ENCODE data around the gene SMPD1.

SMPD1 gene

DNA sequence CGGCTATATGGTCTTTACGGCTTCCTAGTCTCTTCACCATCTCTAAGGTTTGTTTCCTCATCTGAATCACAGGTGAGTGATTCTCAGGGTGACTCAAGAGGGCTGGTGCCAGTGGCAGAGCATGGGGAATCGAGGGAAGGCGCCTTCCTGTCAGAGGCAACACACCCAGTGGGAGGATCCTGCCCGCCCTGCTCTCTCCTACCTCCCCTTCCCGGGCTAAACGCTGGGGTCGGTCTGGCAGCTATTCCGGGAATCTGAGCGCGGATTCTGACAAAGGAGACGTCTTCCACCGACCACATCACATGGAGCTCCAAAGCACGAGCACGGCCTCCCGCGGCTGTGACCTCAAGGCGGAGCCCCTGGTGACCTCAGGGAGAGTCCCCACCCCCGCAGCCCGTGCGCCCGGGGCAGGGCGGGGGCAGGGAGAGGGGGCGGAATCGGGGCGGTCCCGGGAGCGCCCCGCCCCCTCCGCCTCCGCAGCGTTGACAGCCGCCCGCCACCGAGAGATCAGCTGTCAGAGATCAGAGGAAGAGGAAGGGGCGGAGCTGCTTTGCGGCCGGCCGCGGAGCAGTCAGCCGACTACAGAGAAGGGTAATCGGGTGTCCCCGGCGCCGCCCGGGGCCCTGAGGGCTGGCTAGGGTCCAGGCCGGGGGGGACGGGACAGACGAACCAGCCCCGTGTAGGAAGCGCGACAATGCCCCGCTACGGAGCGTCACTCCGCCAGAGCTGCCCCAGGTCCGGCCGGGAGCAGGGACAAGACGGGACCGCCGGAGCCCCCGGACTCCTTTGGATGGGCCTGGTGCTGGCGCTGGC, at the start of gene SMPD1:
TSS of gene SMPD1 (plus strand) at position 570 of the 813 bp plus-strand sequence. CDS start at position 695, 125 bp downstream.
- DNase-seq (ENCODE audit: low spot score) = peak; percentile 96

DNA sequence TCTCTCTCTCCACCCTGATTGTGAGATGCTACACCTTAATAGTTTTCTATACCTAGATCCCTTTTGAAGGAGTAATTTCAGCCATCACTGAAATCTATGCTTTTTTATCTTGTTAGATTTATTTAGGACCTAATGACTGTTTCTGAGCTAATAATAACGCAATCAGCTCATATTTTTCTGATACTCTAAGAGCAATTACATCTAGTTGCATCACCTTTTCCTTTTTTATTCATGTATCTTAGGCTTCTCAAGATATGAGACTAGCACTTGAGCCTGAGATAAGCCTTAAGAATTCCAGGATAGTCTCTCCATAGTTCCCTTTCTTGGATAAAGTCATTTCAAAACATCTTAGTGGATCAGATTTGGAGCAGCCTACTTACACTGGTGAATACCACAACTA, 44.9 kb upstream of the SMPD1 start:
- no peak for DNase-seq (ENCODE audit: low spot score)

DNA sequence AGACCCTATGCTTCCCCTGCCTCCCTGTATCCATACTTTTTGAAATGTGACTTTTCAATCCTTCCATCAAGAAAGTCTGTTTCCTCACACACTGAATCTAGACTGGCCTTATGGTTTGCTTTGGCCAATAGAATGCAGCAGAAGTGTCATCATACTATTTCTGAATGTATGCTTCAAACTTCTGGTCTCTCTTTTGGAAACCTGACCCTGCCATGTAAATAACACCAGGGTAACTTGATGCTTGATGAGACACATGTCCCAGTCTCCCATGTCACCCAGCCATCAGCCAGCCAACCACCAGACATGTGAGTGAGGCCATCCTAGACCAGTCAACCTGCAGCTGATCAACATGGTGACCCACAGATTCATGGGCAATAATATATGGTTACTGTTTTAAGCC, 40.2 kb upstream of the SMPD1 start:
- no peak for DNase-seq (ENCODE audit: low spot score)

DNA sequence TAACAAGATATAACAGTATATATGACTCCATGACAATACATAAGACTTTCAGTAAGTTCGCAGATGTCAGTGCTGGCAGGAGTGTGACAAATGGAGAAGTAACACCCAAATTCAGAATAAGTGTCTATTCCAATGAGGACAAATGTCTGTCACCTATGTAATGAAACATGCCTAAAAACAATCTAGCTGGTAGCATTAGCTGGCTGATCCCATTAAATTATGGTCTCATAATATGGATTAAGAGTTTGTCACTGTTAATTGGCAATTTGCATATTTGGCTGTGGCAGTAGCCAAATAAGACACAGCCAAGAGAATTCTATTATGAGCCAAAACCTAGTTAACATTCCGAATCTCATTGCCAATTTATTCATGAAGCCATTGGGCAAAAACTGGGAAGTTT, 39.8 kb upstream of the SMPD1 start:
- DNase-seq (ENCODE audit: low spot score) = no peak

DNA sequence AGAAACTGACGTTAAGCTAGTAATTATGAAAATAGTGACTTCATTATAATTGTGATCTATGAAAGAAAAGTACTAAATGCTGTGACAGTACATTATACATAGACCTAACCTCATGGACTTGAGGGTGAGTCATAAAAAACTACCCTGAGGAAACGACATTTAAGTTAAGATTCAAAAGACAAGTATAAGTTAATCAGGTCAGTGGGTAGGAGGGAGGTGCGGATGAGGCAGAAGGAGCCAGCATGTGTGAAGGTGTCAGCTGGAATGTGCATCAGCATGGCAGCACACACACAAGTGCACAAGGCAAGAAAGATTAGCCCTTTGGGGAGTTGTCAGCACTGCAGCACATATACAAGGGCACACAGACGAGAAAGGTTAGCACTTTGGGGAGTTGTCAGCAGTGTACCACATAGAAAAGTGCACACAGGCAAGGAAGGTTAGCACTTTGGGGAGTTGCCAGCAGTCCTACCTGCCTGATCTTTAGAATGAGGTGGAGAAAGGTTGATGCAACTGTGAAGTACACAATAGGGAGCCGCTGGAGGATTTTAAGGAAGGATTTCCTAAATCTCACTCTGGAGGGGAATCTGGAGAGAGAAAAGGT, 38.4 kb upstream of the SMPD1 start:
- DNase-seq (ENCODE audit: low spot score) = no peak

DNA sequence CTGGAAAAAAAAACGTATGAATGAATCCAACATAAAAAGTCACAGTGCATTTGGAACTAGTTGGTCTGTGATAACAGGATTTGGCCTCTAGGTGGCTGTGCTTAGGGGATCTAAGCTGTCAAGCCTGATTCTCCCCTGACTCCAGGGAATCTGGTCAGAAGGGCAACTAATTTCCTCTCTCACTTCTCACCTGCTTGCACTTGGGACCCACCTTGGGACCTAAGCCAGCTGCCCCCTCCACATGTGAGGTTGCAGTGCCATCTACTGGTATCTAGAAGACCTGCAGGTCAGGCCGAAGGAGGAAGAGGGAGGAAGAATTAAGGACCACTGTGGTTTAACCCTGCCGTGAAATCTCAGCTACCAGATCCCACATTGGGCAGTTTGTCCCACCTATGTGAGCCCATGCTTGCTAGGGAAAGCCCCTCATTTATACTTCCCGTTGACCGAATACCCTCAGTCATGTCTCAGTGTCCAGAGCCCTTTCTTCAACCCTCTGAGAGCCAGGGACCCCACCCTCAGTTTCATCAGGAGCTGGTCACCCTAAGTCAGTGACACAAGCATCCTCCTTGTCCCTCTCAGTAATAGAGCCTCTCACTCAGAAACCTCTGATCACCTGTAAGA, 36.8 kb upstream of the SMPD1 start:
- peak; percentile 70 for DNase-seq (ENCODE audit: low spot score)

DNA sequence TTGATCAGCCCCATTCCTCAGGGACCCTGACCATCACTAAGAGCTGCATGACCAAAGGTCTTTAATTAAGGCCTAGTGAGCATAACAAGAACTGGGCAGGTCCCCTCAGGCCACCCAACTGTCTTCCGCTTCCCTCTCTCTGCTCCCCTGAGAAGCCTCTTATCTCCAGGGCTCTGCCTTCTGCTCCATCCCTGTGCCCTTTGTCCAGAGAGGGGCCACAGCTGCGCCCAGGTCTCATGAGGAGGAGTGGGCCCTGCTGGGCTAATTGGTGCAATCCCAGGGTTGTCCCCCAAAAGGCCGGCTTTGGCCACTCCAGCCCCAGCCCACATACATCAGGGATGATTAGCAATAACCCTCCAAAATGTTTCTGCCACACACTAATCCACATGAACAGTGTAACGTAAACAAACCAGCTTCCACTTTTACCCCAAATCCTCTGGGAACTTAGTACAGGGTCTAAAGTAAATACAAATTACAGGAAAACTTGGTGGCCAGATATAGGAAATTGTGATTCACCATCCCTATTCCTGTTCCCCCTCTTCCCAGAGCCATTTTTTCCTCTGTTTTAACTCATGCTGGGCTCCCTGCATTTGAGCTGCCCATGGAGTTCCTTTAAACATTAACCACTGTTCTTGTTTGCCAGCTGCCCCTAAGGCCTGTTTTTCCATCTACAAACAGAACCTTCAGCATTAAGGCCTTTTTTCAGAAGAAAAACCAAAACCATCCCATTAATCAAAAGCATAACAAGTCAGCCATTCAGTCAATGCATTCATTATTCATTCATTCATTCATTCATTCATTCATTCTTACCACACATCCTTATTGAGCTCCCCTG, 35.4 kb upstream of the SMPD1 start:
- DNase-seq (ENCODE audit: low spot score) = no peak

DNA sequence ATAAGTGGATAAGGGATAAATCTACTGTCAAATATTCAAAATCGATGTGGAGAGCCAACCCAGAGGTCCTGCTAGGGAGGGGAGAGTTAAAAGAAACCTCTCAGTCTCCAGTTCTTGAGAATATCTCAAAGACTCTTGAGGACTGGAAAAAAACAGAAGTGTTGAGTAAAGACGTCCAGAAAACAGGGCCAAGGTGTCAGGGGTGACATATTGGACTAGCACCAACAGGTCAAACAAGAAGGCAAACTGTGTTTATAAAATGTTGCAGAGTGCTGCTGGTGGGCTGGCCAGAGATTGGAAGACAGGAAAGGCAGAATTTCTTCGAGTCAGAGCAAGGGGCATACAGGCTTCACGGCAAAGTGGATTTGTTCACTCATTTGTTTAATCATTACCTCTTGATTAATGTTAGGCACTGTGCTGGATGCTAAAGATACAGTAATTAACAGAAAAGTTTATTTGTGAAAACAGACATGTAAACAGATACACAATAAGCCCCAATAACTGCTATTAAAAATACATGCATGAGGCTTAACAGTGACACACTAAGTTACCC, 33.7 kb upstream of the SMPD1 start:
- DNase-seq (ENCODE audit: low spot score) = no peak

DNA sequence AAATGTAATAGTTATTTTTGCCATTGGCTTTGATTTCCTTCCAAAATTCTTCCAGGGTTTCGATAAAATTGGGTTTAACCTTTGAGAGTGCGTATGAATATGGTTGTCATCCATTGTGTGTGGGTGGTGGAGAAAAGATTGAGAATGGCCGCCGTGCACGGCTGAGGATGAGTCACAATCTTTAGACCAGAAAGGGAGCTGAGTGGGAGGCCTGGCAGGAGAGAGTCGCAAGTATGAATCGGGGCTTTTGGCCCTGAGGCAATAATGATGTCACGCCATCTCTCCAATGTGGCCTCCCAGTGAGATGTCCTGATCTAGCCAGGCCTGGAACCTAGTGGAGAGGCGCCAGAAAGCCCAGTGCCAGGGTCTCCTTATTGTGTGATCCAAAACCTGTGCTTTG, 33.1 kb upstream of the SMPD1 start:
- DNase-seq (ENCODE audit: low spot score) = no peak

DNA sequence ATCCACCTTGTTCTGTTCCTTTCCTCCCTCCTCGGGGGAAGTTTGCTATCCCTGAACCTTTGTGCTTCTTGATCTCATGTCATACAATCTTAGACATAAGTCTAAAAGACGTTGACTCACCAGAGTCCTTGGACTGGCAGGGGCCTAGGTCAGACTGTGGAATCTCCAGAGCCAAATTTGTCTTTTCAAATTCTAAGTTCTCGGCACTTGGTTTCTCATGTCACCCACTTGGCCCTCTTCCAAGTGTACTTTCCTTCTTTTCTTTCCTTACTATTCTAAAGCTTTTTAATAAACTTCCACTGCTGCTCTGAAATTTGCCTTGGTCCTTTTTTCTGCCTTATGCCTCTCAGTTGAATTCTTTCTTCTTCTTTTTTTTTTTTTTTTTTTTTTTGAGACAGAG, 30.1 kb upstream of the SMPD1 start:
- no peak for DNase-seq (ENCODE audit: low spot score)

DNA sequence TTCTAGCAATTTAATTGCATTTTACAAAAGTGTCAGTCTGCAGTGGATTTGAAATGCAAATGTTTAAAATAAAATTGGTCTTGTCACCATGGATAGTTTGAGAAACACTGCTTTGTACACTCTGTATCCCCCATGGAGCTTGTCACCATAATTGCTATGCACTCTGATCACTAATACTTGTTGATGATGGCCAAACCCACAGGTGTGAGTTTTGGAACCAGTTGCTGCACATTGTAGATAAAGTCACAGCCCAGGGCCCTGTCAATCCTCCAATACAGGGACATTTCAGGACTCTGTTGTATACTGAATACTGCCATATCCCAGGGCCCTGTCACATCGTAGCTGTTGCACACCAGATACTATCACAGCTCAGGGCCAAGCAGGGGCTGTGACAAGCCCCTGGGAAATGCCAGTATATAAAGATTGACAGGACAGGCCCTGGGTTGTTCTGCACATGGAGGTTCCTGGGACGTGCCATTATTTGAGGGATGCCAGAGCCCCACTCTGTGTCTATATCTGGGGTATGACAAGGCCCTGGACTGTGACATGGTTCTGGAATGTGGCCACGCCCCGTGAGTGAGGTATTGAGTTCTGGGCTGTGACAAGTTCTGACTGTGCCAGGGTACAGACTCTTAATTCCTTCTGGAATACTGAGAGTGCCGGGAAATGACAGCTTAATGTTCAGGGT, 27.9 kb upstream of the SMPD1 start:
- no peak for DNase-seq (ENCODE audit: low spot score)

DNA sequence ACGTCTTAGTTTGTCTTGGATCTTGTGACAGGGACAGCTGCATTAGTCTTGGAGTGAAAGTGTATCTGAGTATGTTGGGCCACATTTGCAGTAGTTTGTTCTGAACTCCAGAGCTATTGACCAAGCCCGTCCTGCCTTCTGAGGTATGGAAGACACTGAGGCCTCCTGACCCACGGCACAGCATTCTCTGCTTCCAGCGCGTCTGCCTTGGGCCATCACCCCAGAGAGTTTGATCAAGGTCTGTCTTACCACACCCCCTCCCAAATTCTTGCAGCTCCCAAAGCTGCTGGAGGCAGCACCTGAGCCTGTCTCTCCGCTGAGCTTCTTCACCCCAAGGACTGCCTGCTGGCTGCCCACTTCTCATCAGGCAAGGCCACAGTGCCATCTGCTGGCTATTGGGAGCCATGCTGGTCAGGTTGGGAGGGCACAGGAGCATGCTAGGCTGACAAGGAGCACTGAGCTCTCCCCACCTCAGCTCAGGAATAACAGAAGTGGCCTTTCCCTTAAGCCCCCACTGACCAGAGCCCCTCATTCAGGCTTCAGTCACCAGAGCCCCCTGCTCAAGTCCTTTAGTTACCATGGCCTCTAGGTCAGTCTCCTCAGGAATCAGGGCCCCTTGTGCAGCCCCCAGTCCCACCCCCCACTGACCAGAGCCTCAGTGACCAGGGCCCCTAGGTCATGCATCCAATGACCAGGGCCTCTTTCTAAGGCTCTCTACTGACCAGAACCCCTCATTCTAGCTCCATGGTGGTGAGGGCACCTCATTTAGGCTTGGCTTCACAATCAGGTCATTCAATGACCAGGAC, 27.2 kb upstream of the SMPD1 start:
- DNase-seq (ENCODE audit: low spot score) = peak; percentile 83

DNA sequence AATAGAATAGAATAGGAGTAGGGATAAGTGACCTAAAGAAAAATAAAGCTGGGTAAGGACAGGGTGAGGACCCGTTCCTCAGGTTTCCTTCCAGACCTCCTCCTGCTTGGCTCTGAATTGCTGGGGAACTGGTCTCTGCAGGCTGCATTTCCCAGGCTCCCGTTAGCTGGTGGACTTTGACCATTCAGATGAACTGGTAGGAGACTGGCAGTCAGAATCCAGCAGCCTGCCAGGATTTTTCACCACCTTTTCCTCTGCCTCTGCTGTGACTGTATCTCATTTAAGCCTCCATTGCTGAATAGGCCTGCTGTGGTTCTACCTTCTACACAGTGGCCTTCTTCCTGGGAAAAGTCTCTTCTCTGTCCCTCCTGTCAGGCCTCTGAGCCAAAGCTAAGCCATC, 24.6 kb upstream of the SMPD1 start:
- DNase-seq (ENCODE audit: low spot score) = no peak

DNA sequence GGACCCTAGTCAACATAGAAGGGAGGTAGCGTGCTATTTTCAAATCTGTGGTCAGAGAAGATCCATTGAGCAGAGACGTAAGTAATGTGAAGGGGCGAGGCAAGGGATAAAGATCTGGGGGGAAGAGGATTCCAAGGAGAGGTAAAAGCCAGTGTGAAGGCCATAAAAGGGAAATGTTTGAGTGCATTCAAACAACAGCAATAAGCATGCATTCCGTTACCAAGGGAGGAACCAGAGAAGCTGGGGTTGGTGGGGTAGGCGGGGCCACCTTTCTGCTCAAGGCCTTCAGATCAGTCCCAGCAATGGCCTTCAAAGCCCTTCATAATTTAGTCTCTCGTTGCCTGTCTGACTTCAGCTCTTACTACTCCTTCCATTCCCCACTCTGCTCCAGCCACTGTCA, 18.4 kb upstream of the SMPD1 start:
- no peak for DNase-seq (ENCODE audit: low spot score)

DNA sequence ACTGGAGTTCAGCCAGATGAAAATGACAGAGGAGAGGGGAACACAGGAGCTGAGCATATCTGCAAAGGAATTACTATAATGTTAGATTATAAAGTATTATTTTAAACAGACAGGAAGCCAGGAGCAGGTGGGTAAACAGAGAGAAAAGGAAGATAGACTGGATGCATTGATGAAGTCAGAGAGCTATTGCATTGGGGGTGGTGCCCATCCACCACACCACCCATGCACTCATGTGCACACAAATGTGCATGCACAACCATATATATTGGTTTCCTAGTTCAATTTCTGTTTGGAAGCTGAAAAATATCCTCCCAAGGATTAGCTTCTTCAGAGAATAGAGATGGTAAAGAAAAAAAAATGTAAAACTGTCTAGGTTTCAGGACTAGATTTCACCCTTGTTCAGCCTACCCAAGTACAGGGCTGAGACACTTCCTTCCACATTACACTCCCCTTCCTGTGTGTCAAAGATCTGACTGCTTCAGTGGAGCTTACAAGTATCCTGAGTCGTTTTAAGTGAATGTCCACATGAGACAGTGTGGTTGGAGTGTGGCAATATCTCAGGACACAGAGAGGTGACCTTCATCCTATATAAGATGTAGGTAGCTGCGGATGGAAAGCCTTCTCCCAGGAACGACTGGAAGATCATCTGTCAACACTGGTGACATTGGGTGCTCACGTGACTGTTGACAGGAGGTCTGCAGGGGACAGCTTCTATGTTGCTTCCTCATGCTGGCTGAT, 12.2 kb upstream of the SMPD1 start:
- no peak for DNase-seq (ENCODE audit: low spot score)

DNA sequence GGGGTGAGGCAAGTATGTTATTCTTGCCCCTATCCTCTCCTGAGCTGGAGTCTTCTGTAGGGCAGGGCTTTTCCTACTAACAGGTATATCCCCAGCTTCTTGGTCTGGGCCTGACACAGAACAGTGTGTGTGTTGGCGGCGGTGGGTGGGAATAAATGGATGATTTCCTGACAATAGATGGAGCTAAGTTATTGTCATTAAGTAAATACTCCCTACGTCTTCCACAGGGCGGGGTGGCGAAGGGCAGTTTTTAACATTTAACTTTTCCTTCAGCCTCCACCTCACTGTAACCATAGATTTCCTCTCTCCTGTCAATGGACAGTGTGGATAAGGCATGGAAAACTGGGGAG, 11.7 kb upstream of the SMPD1 start:
- no peak for DNase-seq (ENCODE audit: low spot score)

DNA sequence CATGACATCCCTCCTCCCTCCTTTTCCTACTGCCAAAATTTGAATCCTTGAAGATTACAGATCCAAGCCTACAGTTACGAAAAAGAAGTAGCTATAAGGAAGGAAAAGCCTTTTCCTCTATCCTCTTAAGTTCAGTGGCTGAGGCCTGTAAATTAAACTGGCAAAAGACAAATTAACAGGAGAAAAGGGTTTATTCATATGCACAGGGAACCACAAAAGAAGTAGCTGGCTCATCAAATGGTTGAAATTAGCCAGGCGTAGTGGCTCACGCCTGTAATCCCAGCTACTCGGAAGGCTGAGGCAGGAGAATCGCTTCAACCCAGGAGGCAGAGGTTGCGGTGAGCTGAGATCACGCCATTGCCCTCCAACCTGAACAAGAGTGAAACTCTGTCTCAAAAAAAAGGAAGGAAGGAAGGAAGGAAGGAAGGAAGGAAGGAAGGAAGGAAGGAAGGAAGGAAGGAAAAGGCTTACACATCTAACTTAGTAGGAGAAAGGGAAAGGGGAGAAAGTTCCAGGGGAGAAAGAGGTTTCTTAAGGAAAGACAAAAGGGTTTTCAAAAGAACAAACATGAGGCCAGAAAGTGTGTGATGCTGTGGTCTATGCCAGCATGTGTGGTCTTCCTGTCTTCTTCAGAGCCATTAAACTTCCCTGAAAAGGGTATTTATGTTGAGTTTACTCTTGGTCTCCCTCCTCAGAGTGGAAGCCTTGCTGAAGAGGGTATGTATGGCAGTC, 5.1 kb upstream of the SMPD1 start:
- no peak for DNase-seq (ENCODE audit: low spot score)

DNA sequence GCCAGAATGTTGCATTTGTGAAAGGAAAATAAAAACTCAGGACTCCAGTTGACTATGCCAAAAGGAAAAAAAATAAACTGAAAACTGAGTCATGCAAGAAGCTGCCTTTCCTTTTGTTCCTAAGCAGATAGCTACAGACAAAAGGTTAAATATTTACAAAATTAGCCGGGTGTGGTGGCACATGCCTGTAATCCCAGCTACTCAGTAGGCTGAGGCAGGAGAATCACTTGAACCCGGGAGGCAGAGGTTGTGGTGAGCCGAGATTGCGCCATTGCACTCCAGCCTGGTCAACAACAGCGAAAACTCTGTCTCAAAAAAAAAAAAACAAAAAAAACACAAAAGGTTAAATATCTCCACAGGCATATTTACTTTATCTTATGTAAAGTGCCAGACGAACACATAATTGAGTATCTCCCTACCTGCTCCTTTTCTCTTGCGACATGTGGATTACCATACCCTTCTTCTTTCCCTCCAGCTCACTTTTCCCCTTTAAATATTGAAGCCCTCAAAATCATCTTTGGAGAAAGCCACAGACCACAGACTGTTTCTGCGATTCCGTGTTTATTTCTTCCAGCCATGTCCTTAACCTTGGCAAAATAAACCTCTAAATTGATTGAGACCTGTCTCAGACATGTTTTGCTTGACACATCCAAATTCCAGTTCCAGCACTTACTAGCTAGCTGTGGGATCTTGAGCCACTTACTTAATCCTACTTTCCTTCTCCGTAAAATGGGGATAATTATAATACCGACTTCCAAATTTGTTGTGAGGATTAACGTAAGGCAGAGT, 2.3 kb upstream of the SMPD1 start:
- DNase-seq (ENCODE audit: low spot score) = no peak

DNA sequence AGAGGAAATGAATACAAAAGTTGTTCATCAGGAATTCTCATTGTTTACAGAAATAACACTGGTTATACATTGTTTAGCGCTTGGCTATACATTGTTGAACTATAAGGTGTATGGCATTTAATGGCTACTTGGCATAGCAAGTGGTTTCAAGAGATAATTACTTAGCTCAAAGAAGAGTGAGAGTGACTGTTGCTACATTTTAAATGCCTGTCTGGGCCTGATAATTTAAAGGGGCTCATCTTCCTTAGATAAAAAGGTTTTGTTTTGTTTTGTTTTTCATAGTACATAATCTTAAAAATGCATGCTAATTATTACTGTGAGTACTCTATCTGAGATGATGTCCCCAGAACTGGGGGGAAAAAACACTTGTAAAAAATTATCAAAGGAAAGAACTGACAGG, 1.5 kb upstream of the SMPD1 start:
- DNase-seq (ENCODE audit: low spot score) = no peak

Measured in D341Med (cell line).